HPDE6-E6E7 (cell line): Measurements from ENCODE around the gene NEDD4.
A peak's percentile ranks its signal among the peaks of the same experiment; 100 is the strongest.
"Not testable (repeated sequence)": the region's sequence is repeated elsewhere in the genome, so short reads cannot be mapped to it uniquely, and the experiment has no call there.

Experiments used
- DNase-seq: peaks from one replicate; pipeline ENCODE4 v3.0.0; 2011; ENCODE audit warnings: missing footprints; ENCODE audit errors: extremely low spot score

NEDD4 gene

DNA sequence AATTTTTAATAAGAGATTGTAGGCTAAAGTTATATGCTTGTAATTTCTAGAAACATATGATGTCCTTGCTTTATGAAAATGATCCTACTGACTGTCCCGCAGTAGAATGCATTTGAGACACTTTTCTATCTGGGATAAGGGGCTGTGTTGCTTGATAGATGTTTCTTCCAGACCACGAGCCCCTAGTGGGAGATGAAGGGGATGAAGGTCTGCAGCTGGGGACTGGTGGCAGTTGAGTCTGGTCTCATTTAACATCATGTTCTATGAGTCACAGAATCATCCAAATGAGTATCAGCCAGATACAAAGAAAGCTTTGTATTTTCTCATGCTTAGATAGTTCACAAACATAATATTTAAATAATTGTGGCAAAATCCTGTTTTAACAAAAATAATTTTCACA lies 166.2 kb downstream of the NEDD4 start:
- DNase-seq, result no peak

DNA sequence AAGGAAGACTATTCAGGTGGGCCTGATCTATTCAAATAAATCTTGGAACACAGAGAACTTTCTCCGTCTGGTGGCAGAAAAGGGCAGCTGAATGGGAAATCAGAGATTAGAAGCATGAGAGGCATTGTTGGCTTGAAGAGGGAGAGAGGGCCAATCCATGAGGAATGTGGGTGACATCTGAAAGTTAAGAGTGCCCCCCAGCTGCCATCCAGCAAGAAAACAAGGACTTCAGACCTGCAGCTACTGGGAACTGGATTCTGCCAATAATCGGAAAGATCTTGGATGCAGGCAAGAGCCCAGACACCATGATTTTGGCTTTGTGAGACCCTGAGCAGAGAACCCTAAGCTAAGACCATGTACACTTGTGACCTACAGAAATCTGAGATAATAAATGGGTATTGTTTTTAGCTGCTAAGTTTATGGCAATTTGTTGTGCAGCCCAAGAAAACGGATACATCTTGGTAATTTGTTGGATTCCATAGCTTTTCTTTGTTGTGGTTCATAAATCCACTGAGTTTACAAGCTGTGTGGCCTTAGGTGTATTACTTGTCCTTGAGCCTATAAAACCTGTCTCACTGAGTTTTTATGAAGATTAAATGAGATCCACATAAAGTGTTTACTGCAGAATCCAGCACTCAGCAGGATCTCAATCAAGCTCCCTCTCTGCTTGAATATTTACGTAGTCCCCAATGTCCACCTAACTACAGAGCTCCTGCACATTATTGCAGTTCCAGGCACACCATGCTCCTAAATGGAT lies 168.4 kb downstream of the NEDD4 start:
- no peak for DNase-seq

DNA sequence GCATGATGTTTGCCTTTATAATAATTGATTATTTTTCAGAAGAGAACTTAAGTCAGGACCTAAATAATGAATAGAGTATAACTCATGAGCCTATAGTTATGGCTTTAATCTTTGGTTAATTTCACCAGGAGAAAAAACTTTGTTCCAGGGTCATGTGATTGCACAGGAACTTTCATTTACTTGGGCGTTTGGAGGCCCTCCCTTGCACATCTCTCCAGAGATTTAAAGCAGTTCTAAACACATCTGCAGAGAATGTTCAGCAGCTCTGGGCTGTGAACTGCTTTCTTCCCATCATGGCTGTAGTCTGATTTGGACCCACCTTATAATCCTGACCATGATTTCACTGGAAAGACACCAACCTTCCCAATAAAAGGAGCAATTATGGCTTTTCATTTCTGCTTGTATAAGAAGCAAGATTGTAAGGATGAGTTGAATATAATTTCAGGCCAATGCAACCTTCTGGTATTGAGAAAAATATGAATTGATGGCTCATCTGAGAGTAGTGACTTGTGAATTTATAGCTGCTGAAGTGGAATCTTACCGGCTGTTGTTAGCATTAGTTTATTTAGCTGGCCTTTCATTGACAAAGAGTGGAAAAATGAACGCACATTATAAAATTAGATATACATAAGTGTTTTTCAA lies 169.6 kb downstream of the NEDD4 start:
- DNase-seq, result no peak

DNA sequence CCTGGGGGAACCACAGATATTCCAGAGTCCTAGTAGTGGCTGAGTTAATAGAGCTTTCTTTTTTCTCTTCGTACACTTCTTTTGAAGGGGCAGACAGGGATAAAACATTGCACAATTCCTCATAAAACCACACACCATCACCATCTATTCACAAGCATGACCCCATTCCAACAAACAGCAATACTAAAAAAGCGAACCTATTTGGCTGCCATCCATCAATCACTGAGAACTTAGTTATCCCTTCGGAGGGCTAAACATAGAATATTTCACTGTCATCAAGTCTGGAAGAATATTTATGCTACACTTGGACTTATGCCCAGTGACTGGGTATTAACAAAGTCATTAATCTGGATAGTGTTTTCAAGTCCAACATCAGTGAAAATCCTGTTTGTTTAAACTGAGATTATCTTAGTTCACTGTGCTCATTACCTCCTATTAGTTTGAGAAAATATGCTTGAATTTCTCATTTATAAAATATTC lies 170.2 kb downstream of the NEDD4 start:
- DNase-seq, result no peak

DNA sequence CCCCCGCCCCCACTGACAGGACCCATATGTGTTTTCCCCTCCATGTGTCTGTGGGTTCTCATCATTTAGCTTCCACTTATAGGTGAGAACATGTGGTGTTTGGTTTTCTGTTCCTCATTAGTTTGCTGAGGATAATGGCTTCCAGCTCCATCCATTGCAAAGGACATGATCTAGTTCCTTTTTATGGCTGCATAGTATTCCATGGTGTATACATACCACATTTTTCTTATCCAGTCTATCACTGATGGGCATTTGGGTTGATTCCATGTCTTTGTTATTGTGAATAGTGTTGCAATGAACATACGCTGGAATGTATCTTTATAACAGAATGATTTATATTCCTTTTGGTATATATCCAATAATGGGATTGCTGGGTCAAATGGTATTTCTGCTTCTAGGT lies 171.7 kb downstream of the NEDD4 start:
- DNase-seq, result not testable (repeated sequence)

DNA sequence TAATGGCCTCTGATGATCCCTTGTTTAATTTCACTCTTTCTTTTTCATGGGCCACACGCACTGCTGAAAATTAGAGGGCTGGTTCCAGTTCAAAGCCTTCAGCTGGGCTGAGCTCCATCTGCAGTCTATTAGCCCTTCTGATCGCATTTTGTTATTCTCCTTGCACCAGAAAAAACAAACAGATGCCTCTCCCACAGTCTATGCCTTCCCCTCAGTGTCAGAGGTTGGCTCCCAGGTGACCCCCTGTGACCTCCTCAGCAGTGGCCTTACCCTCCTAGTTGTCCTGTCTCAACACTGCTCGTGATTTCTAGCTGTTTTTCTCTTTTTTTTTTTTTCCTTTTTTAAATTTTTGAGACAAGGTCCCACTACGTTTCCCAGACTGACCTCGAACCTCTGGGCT lies 173.4 kb downstream of the NEDD4 start:
- no peak for DNase-seq

DNA sequence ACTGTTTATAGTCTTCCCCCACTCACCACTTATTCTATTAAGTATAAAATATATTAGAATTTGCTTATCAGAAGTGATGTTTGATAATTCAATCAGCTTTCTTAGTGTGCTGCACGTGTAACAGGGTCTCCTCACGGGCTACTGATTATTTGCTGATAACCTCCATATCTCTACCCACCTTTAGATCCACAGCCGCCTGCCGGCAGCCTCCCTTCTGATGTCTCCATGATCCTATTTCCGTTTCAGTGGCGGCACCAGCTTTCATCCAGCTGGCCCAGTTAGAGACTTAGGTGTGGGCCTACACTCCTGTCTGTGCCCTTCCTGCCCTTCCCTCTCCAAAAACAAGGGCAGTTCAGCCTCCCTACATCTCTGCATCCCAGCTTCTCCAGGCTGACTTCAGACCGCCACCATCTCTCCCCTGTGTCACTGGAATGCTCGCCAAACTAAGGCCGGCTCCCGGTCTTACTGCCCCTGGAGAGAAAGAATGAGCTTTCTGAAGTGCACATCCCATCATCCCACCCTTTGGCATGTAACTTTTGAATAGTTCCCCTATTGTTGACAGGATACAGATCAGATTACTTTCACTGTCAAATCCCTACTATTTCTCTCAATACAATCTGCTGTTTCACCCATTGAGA lies 173.9 kb downstream of the NEDD4 start:
- no peak for DNase-seq

DNA sequence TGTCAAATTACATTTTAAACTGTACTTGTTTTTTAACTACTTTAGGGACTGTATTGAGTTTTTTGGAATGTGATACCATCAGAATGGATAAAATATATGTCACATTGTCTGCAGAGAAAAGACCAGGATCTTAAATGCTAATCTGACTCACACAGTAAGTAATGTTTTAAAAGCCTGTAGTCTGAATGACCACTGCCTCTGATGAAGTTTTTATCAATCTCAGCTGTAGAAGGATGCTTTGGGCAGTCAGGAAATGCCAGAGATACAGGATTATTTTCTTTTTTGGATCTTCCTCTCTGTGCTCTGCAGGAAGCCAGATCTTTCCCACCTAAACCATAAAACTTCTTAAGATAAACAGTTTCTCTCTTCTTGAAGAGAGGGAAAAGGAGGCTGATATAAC lies 177.4 kb downstream of the NEDD4 start:
- DNase-seq, result no peak

DNA sequence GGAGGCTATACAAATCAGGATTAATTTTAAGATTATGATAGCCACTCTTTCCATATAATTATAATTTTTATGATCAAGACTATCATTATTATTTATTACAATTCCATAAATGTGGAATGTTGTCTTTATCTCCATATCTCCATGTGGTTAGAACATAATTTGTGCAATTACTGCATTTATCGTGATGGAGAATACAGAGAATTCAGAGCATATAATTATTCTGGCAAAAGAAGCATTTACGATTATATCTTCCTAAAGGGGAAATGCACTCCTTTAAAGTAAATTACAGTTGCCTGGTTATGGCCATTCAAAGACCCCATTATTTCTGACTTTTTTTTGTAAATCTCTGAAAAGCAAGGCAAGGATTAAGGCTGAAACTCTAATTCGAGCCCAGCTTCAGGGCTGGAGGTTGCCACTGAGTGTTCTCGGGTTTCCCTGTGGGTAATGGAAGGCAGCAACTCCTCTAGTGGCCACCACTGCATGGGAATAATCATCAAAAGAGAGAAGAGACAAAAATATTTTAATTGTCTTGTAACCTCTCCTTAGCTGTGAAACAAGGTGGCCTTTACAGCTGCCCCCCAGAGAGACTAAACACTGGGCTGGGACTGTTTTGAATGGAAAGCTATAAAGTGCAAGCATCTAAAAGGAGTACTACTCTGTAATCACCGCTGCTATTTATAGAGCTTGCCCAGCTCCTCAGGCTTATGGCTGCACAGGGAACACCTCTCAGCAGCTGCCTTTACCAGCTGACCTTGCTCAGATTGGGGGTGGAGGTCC lies 190.6 kb downstream of the NEDD4 start:
- DNase-seq, result no peak

DNA sequence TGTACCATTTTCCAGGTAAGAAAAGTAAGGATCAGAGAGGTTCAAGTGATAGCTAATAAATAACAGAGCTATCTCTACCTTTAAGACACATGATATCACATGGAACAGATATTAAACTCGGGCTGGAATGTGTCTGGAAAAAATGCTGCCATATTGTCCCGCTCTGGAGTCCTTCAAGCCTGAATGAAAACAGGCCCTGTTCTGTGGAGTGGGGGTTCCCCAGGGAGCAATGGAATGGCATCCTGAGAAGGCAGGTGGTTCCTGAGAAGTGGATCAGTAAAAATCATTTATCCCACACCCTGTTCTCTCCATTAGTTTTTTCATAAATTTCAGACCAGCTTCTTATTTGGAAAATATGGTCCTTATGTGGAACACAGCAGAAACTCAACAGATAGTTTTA lies 193.2 kb downstream of the NEDD4 start:
- no peak for DNase-seq

DNA sequence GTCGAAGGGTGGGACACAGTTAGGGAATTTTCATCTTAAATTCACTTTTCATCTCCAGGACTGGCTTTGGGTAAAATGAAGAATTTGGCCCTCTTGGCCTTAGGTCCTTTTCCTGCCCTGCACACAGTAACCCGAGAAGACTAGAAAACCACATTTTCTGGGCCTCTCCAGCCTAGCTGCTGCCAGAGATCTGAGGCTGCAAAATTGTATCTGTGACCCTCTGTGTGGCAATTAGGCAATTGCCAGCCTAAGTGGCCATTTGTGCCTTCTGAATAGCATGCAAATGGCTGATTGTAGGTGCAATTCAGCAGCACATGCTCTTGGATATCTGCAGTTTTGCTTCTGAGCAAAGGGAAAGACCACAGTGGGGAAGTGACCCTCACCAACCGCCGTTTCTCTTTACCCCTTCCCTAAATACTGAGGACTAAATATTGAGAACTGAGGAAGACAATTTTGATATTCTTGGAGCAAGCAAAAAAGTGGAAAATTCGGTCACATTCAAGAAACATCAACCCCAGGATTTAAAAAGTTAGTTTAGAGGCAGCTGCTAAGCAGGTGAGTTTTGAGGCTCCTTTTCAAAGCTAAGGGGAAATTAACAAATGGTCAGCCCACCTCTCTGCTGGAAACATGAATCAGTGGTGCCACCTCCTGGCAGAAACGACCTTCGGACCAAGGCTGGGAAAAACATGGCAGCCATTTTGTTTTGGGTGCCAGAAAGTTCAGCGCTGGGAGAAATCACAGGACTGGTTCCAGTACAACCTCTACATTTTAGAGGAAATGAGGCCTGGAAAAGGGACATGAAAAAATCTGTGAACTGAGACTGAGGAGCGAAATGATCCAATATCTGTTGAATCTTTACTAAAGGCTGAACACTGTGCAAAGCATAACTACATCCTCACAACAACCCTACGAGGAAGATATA lies 193.9 kb downstream of the NEDD4 start:
- peak; percentile 44 for DNase-seq

DNA sequence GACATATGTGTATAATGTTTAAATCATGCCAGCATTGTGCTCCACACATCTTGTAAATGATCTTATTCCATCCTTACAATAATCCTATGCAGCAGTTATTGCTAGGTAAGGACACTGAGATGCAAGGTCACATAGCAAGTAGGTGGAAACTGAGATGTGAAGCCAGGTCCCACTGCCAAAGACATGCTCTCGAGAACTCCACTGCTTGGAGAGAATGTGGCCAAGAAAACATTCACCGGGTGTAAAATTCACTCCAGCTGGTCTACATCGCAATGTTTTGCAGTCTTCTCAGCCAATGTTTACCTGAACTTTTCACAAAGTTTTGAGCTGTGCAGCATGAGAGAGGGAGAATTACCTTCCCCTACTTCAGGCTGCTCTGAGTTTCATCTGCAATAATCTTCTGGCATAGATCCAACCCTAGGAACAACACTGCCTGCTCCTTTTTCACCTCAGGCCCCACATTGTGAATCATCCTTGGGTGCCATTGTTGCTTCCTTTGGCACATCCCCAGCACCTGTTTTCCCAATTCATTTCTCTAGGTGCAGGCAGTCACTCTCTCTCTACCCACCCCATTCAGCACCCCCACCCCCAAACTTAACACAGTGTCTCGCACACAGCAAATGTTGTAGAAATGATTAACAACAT lies 197.0 kb downstream of the NEDD4 start:
- no peak for DNase-seq

DNA sequence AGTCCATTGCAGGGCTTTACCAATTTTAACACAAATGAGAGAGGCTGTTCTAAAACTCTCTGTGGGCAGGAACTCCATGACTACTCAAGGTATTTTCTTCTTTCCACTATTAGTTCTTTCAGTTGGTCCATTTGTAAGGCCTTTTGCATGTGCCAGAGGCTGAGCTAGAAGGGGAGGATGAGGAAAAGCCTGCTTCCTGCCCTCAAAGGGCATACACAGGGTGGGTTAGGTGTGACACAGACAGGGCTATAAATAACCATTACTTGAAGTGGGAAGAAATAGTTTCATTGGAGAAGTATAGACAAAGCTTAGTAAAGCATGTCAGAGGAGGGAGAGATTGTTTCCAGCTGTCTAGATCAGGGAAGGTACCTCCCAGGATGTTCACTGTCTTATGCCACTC lies 198.4 kb downstream of the NEDD4 start:
- DNase-seq, result no peak

DNA sequence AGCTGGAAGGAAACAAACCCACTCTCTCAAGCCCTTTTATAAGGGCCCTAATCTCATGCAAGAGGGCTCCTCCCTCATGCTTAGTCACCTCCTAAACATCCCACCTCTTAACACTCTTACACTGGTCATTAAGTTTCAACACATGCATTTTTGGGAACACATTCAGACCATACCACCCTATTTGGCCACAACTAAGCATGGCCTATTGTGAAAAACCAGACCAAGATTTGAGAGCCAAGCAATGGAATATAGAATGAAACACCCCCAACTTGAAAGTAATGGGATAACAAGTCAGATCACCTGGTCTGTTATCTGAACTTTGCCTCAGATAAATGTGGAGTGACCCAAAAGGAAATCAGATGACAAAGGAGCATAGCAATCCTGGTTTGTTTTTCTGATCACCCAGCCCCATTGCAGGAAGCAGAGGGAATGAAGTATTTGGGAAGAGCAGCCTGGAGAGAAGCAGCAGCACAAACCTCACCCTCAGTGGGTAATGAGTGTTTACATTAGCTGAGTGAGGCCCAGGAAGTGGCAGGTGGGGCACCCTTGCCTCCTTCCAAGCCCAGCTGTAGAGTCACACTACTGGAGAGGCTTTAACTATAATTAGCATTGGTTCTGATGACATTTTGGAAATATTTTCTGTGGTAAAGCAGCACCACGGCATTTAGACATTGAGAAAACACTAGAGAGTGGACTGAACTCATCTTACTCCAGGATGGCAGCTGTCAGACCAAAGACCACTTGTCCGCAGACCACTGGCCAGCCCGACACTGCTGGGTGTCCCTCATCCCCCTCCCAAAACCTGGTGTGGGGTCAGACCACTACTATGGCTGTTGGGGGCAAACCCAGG lies 201.6 kb downstream of the NEDD4 start:
- DNase-seq, result no peak

DNA sequence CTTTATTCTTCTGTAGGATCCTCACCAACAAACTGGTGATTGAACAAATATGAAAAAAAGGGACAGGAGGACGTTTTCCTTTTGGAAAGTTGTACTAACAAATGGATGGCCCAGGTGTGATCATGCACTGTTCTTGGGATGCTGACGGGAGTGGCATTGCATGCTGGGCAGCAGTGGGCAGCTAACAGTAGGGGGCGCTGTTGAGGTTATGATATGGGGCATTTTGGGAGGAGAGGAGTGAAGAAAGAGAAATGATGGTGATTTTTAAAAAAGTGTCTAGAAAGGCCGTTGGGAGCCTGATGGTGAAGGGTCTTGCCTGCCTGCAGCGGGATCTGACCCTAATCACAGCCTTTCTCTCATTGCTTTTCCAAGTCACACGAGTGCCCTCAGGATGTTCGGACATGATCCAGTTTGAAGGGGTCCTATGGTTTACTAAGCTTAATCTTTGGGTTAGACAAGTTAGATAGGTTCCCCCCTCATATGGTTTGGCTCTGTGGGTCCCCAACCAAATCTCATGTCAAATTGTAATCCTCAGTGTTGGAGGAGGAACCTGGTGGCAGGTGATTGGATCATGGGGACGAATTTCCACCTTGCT lies 204.2 kb downstream of the NEDD4 start:
- no peak for DNase-seq

DNA sequence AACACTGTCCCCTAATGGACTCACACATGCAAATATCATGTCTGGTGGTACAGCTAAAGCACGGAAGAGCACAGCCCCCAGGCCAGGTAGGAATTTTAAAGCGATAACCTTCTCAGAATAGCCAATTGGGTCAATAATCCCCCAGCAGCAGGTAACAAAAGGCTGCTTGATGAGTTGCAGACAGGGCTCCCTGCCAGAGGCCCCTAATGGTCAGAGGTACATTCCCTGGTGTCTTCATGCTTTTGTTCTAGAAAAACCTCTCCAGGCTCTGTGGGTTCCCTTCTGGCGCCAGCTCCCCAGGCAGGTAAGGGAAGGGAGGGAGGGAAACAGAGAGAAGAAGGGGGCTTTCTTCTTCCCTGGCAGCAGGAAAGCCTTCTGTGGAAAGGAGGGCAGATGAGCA lies 207.1 kb downstream of the NEDD4 start:
- no peak for DNase-seq

DNA sequence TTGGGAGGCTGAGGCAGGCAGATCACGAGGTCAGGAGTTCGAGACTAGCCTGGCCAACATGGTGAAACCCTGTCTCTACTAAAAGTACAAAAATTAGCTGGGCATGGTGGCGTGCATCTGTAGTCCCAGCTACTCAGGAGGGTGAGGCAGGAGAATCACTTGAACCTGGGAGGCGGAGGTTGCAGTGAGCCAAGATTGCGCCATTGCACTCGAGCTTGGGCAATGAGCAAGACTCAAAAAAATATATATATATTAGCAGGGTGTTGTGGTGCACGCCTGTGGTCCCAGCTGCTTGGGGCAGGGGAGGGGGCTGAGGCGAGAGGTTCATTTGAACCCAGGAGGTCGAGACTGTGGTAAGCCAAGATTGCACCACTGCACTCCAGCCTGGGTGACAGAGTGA lies 207.8 kb downstream of the NEDD4 start:
- DNase-seq, result not testable (repeated sequence)

DNA sequence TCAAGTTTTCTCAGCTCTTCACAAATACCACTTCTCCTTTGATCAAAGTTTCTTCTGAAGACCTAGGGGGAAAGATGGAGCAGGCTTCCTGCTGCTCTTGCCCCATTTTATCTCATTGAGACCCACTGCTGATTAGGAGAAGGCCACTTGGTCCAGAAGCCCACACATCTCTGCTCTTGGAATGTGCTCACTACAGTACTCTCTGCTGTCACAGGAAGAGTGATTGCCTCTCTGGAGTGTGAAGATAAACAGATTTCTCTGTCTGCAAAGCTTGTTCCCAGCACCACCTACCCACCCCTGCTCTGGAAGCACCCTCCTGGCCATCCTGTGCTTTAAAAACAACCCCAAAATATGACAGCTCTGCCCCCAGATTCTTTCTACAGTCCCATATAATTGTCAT lies 209.1 kb downstream of the NEDD4 start:
- DNase-seq, result no peak

DNA sequence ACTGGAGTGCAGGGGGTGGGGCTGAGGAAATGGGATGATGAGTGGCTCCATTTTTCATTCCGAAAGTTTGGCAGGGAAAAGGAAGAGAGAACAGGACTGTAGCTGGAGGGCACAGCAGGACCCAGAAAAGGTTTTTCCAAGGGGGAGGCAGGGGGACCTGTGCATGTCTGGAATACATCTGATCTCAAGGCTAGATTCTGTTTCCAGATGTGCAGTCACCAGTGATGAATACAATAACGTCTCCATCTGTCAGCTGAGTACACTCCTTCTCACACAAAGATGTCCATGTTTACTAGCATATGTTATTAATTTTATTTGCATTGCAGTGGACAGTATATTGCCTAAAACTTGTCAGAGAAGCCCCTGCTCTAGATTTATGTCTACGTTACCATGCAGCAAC lies 210.5 kb downstream of the NEDD4 start:
- DNase-seq, result no peak
